Psoas muscle (tissue), 8 donors: Measurements from ENCODE around the gene CMTM7. TPM values are rescaled to one million over a fixed set of nuclear protein-coding genes. Genes with fewer than 3 reads are reported as not detected.

Source experiments
- ATAC-seq, 4 donors: fragments of 200-7000 bp; cut with Tn5 transposase; one replicate each; pipeline ENCODE4 v1.9.1; 2020; ENCODE audit warnings: moderate library complexity in 3 of 4, mild to moderate bottlenecking in 2 of 4
- DNase-seq, 2 donors: peaks; one replicate each; pipeline ENCODE4 v3.0.0-alpha.2; 2020
- H3K27ac ChIP-seq: fragments of 200-600 bp; one replicate; pipeline ENCODE4 v1.8.0; 2022
- H3K27me3 ChIP-seq, 3 donors: fragments of 200-600 bp in 1 of 3; one replicate each; pipeline versions ENCODE4 v1.6.1 to v1.8.0; 2013 to 2022; ENCODE audit warnings: low read length in 2 of 3, mild to moderate bottlenecking in 2 of 3, moderate library complexity in 1 of 3; ENCODE audit not compliant: insufficient read depth in 3 of 3
- H3K36me3 ChIP-seq, 2 donors: fragments of 200-600 bp in 1 of 2; one replicate each; pipeline versions ENCODE4 v1.6.1 to v1.8.0; 2013 to 2022; ENCODE audit warnings: low read depth in 1 of 2, mild to moderate bottlenecking in 1 of 2, moderate library complexity in 1 of 2; ENCODE audit not compliant: insufficient read depth in 1 of 2
- H3K4me1 ChIP-seq: fragments of 200-600 bp; one replicate; pipeline ENCODE4 v1.8.0; 2022
- H3K4me3 ChIP-seq: fragments of 200-600 bp; one replicate; pipeline ENCODE4 v1.8.0; 2022; ENCODE audit warnings: mild to moderate bottlenecking
- H3K9me3 ChIP-seq: fragments of 200-600 bp; one replicate; pipeline ENCODE4 v1.8.0; 2022
- WGBS, 3 donors: extraction: QIAGEN DNeasy Blood & Tissue Kit; methylation state at CpG; one replicate each; pipeline versions ENCODE4 v1.1.6 to v1.1.7; 2013; 5-methylcytosine and 5-hydroxymethylcytosine counted together
- intact Hi-C, 2 donors: fragments of 100-400 bp; cut with DNase I; formaldehyde crosslinking; loops; one replicate each; pipeline versions ENCODE4 v1.11.0 to v1.14.2; 2022
- polyA plus RNA-seq, 3 donors: library from polyadenylated mRNA; stranded (reverse); fragments of 200-250 nt; gene quantifications; one replicate each; pipeline ENCODE4 v1.2.3, GENCODE V29; 2013
- total RNA-seq, 4 donors: library from RNA; stranded (reverse); fragmentation: NEBNext Ultra II Directional in 2 of 4; extraction: Animal tissue kit (Norgen Biotek cat#: 25700) in 2 of 4; gene quantifications; one replicate each; pipeline versions ENCODE4 v1.2.1 to v1.2.4, GENCODE V29; 2021 to 2023
- TF ChIP-seq, protein P1 (sequence below): fragments of 200-600 bp; IDR thresholded peaks from one replicate; pipeline ENCODE4 v1.8.0; 2022; ENCODE audit warnings: antibody characterized with exemption
- donor health status: healthy with polysubstance abuse.
- donor health status: DM: no; HTN: no; CAD: no; lungs with moderate emphysema.
- donor health status: Bipolar disorder and iron deficiency.
- donor health status: healthy.
- donor health status: DM: yes; HTN: yes; CAD: no.
- donor health status: DM: no; HTN: no; CAD: no.
- donor health status: DM: no; HTN: no; CAD: no.
- donor health status: DM: yes; HTN: yes; CAD: no.

CMTM7 gene
- total and polyA plus RNA-seq, 7 donors = 0.65 to 18.5 (median 2.6) TPM

DNA sequence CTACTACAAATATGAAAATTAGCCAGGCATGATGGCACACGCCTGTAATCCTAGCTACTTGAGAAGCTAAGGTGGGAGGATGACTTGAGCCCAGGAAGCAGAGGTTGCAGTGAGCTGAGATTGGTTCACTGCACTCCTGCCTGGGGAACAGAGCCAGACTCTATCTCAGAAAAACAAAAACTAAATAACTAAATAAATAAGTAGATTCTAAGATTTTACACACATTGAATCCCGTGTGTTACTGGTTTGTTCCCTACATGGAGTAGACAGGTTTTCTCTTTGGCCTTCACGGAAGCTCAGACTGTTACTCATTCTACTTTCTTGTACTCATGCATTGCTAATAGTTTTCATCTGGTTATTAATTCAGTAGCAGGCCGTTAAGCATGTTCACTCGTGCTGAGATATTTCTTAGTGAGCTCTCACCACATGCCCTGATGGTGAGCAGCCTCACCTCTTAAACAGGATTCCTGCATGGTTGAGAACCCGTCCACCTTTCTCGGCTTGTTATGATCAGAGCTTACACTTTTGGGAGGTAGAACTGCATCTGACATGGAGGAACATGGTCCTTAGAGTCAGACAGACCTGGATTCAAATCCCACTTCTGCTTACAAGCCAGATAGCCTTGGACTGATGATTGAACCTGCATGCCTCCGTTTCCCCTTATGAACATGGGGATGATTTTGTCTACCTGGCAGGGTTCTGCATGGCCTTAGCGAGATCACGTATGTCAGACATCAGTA lies 49.1 kb downstream of the CMTM7 start:
- no peak overlapping the region for H3K4me3 ChIP-seq
- DNase-seq (no peak), ATAC-seq (no peak)
- no peaks in the 10 kb centered on the region for H3K9me3 ChIP-seq
- TF ChIP-seq, protein P1, sequence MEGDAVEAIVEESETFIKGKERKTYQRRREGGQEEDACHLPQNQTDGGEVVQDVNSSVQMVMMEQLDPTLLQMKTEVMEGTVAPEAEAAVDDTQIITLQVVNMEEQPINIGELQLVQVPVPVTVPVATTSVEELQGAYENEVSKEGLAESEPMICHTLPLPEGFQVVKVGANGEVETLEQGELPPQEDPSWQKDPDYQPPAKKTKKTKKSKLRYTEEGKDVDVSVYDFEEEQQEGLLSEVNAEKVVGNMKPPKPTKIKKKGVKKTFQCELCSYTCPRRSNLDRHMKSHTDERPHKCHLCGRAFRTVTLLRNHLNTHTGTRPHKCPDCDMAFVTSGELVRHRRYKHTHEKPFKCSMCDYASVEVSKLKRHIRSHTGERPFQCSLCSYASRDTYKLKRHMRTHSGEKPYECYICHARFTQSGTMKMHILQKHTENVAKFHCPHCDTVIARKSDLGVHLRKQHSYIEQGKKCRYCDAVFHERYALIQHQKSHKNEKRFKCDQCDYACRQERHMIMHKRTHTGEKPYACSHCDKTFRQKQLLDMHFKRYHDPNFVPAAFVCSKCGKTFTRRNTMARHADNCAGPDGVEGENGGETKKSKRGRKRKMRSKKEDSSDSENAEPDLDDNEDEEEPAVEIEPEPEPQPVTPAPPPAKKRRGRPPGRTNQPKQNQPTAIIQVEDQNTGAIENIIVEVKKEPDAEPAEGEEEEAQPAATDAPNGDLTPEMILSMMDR = no peak
- no peak overlapping the region for H3K27ac ChIP-seq
- H3K4me1 ChIP-seq = no peaks in the 10 kb centered on the region
- 80 to 86% (median 83%) methylated on average over 10 of the region's 10 CpGs for WGBS, 3 donors
- H3K27me3 ChIP-seq = no peaks in the 10 kb centered on the region
- intact Hi-C loops = no loop called here
- H3K36me3 ChIP-seq = no peaks in the 10 kb centered on the region

DNA sequence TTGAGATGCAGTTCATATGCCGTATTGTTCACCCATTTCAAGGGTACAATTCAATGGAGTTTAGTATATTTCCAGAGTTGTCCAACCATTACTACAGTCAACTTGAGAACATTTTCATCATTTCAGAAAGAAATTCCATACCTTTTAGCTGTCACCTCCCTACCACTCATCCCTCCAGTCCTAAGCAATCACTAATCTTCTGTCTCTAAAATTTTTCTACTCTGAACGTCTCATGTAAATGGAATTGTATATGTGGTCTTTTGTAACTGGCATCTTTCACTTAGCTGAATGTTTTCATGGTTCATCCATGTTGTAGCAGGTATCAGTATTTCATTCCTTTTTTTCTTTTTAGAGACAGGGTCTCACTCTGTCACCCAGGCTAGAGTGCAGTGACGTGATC lies 51.1 kb downstream of the CMTM7 start:
- ATAC-seq = no peak
- intact Hi-C loops = no loop called here
- 97% methylated on average over 3 of the region's 3 CpGs for WGBS, 3 donors

DNA sequence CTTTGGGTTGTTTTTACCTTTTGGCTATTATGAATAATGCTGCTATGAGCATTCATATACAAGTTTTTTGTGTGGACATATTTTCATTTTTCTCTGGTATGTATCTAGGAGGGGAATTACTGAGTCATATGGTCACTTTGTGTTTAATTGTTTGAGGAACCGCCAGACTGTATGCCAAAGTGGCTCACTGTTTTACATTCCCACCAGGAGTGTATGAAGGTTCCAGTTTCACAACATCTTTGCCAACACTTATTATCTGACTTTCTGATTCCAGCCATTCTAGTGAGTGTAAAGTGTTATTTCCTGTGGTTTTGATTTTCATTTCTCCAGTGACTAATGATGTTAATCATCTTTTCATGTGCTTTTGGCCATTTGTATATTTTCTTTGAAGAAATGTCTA lies 51.8 kb downstream of the CMTM7 start:
- Histone ChIP-seq H3K27me3 (no peaks in the 10 kb centered on the region), H3K9me3 (no peaks in the 10 kb centered on the region), H3K36me3 (no peaks in the 10 kb centered on the region), H3K4me3 (no peak overlapping the region), H3K4me1 (no peaks in the 10 kb centered on the region), H3K27ac (no peak overlapping the region)
- intact Hi-C loops = no loop called here
- DNase-seq (no peak), ATAC-seq (no peak)
- 45 to 85% (median 81%) methylated on average over 1 of the region's 1 CpG for WGBS, 3 donors
- TF ChIP-seq, protein P1 = no peak

More for the DNA sequence above, 51.1 kb downstream of the CMTM7 start:
- DNase-seq = no peak
- Histone ChIP-seq H3K27ac (no peak overlapping the region), H3K4me1 (no peaks in the 10 kb centered on the region), H3K27me3 (no peaks in the 10 kb centered on the region), H3K36me3 (no peaks in the 10 kb centered on the region), H3K9me3 (no peaks in the 10 kb centered on the region), H3K4me3 (no peak overlapping the region)
- TF ChIP-seq, protein P1 = no peak

DNA sequence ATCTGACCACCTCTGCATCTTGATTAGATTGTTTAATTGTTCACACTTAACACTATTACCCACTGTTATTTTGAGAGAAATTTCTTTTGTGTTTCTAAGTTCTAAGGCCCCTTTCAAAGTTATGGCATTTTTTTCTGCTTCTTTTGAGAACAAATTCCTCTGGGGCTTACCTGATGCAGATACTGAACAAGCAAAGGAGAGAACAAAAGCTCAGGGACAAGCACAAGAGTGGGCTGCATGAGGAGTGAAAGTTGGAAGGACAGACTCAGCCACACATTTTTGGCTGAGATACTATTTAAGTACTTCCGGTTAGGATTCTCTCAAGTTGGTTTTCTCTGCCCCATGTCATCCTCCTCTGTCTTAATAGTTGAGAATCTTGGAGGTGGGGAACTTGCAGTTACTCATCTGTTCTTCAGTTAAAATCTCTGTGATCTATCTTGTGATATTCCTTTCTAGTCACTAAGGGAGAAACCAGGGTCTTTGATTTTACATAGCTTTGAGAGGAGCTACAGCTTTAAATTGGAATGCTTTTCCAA lies 56.3 kb downstream of the CMTM7 start:
- Histone ChIP-seq H3K36me3 (no peaks in the 10 kb centered on the region), H3K4me1 (no peaks in the 10 kb centered on the region), H3K4me3 (no peak overlapping the region), H3K9me3 (no peaks in the 10 kb centered on the region), H3K27ac (no peak overlapping the region), H3K27me3 (no peaks in the 10 kb centered on the region)
- WGBS, 3 donors = 73 to 78% (median 77%) methylated on average over 1 of the region's 1 CpG
- TF ChIP-seq, protein P1 = no peak
- ATAC-seq = no peak
- intact Hi-C loops = no loop called here
- no peak for DNase-seq
